ENCODE measurements around the gene CDO1. TPM values are rescaled to one million over a fixed set of nuclear protein-coding genes. Genes with fewer than 3 reads are reported as not detected.

Gene CDO1
- total and polyA plus RNA-seq, 9 of the 15 experiments (the other 6 are each of a cell fraction or from before 2014, with no cell fraction given), result 0.16 to 0.22 TPM; not detected in 7

GRCh38 chr5:115841382-115842088 lies 25.1 kb upstream of the CDO1 start, which contains the start of the genes AP3S1 and ATG12 (continued):
- no peak for TF ChIP-seq ZNF696 (CRISPR knock-in tag; conservative IDR thresholded peaks at IDR 0.05)
- peak; percentile 54 to 69; a peak in 1 of 4 replicates for TF ChIP-seq ARNT (IDR thresholded peaks at IDR 0.05)
- TF ChIP-seq RBM14 (IDR thresholded peaks at IDR 0.05; ENCODE audit: borderline replicate concordance, insufficient read depth, low read depth, low read length), result no peak
- no peak for TF ChIP-seq RBM25 (IDR thresholded peaks at IDR 0.05; ENCODE audit: low read depth, low read length, severe bottlenecking)
- no peak for TF ChIP-seq NELFE (IDR thresholded peaks at IDR 0.05; ENCODE audit: insufficient read depth, insufficient read length)
- no peak for TF ChIP-seq GTF2A2 (tag; IDR thresholded peaks at IDR 0.05)
- no peak for TF ChIP-seq RERE (CRISPR knock-in tag; IDR thresholded peaks at IDR 0.05; ENCODE audit: borderline replicate concordance)
- no peak for TF ChIP-seq RFX1 (IDR thresholded peaks at IDR 0.05)
- no peak for TF ChIP-seq FIP1L1 (IDR thresholded peaks at IDR 0.05; ENCODE audit: low read depth, low read length, poor library complexity, severe bottlenecking)
- TF ChIP-seq CGGBP1 (CRISPR knock-in tag; IDR thresholded peaks at IDR 0.05), result no peak
- no peak for TF ChIP-seq ZNF699 (CRISPR knock-in tag; IDR thresholded peaks at IDR 0.05; ENCODE audit: insufficient replicate concordance)
- no peak for TF ChIP-seq CCAR2 (IDR thresholded peaks at IDR 0.05; ENCODE audit: low read depth, low read length)
- no peak for TF ChIP-seq NFYB (IDR thresholded peaks at IDR 0.05; ENCODE audit: extremely low read depth, insufficient read length)
- no peak for TF ChIP-seq MED1 (CRISPR knock-in tag; IDR thresholded peaks at IDR 0.05; ENCODE audit: borderline replicate concordance)
- no peak for TF ChIP-seq SFPQ (IDR thresholded peaks at IDR 0.05; ENCODE audit: low read depth, low read length)
- no peak for TF ChIP-seq MCM2 (IDR thresholded peaks at IDR 0.05; ENCODE audit: low read depth)
- TF ChIP-seq PHB (CRISPR knock-in tag; IDR thresholded peaks at IDR 0.05), result no peak
- TF ChIP-seq ZBTB49 (CRISPR knock-in tag; IDR thresholded peaks at IDR 0.05; ENCODE audit: borderline replicate concordance), result no peak
